ENCODE results near the gene THADA.

DNA sequence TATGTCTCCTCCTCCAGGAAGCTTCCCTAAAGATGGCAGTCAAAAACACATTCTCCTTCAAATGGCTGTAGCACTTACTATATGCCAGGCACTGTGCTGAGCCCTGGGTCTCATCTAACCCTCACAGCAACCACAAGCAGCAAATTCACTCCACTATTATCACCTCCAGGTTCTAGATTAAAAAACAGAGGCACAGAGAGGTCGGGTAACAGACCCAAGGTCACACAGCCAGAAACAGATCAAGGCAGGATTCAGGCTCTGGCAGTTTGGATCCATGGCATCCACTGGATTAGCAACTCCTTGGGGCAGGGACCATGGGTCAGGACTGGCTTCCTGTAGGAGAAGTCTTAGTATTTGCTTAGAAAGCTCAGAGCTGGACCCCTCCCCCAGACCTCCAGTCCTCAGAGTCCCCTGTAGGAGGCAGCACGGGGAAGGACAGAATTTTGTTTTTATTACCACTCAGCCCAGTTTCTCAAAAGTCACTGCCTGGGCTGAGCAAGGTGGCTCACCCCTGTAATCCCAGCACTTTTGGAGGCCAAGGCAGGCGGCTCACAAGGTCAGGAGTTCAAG is 403.8 kb downstream of the THADA start:
- TF ChIP-seq, protein P1, sequence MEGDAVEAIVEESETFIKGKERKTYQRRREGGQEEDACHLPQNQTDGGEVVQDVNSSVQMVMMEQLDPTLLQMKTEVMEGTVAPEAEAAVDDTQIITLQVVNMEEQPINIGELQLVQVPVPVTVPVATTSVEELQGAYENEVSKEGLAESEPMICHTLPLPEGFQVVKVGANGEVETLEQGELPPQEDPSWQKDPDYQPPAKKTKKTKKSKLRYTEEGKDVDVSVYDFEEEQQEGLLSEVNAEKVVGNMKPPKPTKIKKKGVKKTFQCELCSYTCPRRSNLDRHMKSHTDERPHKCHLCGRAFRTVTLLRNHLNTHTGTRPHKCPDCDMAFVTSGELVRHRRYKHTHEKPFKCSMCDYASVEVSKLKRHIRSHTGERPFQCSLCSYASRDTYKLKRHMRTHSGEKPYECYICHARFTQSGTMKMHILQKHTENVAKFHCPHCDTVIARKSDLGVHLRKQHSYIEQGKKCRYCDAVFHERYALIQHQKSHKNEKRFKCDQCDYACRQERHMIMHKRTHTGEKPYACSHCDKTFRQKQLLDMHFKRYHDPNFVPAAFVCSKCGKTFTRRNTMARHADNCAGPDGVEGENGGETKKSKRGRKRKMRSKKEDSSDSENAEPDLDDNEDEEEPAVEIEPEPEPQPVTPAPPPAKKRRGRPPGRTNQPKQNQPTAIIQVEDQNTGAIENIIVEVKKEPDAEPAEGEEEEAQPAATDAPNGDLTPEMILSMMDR (IDR thresholded peaks at IDR 0.05) = no peak
- TF ChIP-seq POLR2A (IDR thresholded peaks at IDR 0.05) (no peak), EP300 (IDR thresholded peaks at IDR 0.05) (no peak)
